Gastroesophageal sphincter (tissue), 4 donors: Measurements from ENCODE around the gene LEKR1. TPM values are rescaled to one million over a fixed set of nuclear protein-coding genes. Genes with fewer than 3 reads are reported as not detected.

Source experiments
- ATAC-seq: fragments of 150-250 bp; one replicate; pipeline ENCODE4 v1.9.1; 2016; ENCODE audit warnings: mild to moderate bottlenecking, moderate library complexity
- H3K27ac ChIP-seq, 4 donors: fragments of 200-600 bp; sonication (generic) in 3 of 4; 1 replicate in 3 of 4; 2 replicates in 1 of 4; pipeline ENCODE4 v1.5.1; 2016 to 2019
- H3K27me3 ChIP-seq: fragments of 200-600 bp; sonication (generic); one replicate; pipeline ENCODE4 v1.5.1; 2019
- H3K36me3 ChIP-seq, 2 donors: fragments of 200-600 bp; sonication (generic); one replicate each; pipeline ENCODE4 v1.5.1; 2019; ENCODE audit warnings: control low read depth in 1 of 2
- H3K4me1 ChIP-seq, 3 donors: fragments of 200-600 bp; sonication (generic); 1 replicate in 2 of 3; 2 replicates in 1 of 3; pipeline ENCODE4 v1.5.1; 2016 to 2019; ENCODE audit warnings: control low read depth in 2 of 3
- H3K4me3 ChIP-seq, 2 donors: fragments of 200-600 bp; sonication (generic); one replicate each; pipeline ENCODE4 v1.5.1; 2019; ENCODE audit warnings: mild to moderate bottlenecking in 1 of 2, moderate library complexity in 1 of 2
- H3K9me3 ChIP-seq, 3 donors: fragments of 200-600 bp; sonication (generic); one replicate each; pipeline ENCODE4 v1.5.1; 2017 to 2019; ENCODE audit warnings: control low read depth in 2 of 3
- CTCF ChIP-seq, 4 experiments: fragments of 200-600 bp in 2 of 4; fragments of 450-650 bp in 2 of 4; sonication (generic) in 1 of 4; IDR thresholded peaks; one replicate each; pipeline ENCODE4 v1.5.1; 2017 to 2019; ENCODE audit warnings: antibody characterized with exemption in 4 of 4, mild to moderate bottlenecking in 2 of 4, moderate library complexity in 2 of 4
- EP300 ChIP-seq: sonication (generic); formaldehyde crosslinking; IDR thresholded peaks from one replicate; pipeline ENCODE4 v1.6.1; 2017; ENCODE audit warnings: antibody characterized with exemption, mild to moderate bottlenecking
- POLR2A ChIP-seq, 2 donors: fragments of 450-650 bp; IDR thresholded peaks; one replicate each; pipeline ENCODE4 v1.6.1; 2017; ENCODE audit warnings: antibody characterized with exemption in 2 of 2, mild to moderate bottlenecking in 2 of 2, moderate library complexity in 1 of 2
- POLR2AphosphoS5 ChIP-seq: sonication (generic); formaldehyde crosslinking; IDR thresholded peaks from one replicate; pipeline ENCODE4 v1.6.1; 2017; ENCODE audit warnings: antibody characterized with exemption
- WGBS, 2 donors: methylation state at CpG; one replicate each; pipeline ENCODE4 v1.1.5; 2018; ENCODE audit warnings: low coverage in 1 of 2; 5-methylcytosine and 5-hydroxymethylcytosine counted together
- total RNA-seq, 4 donors: library from RNA; depleted of rRNA; stranded (reverse); fragments of >200 nt; gene quantifications; one replicate each; pipeline ENCODE4 v1.1.0, GENCODE V29; 2016

LEKR1 gene
- total RNA-seq, 4 donors from 2014 or later: 2.7 TPM; not detected in 3

GRCh38 chr3:156974931-156975330, 148.8 kb downstream of the LEKR1 start:
- Histone ChIP-seq H3K27me3 (no peaks in the 10 kb centered on the region), H3K36me3 (no peaks in the 10 kb centered on the region), H3K4me1 (no peaks in the 10 kb centered on the region), H3K27ac (no peak overlapping the region), H3K4me3 (no peak overlapping the region), H3K9me3 (no peaks in the 10 kb centered on the region)
- 80 to 100% methylated on average over 1 of the region's 1 CpG for WGBS, 2 donors
- TF ChIP-seq POLR2AphosphoS5 (no peak), CTCF (IDR thresholded peaks at IDR 0.05) (no peak), POLR2A (IDR thresholded peaks at IDR 0.05) (no peak), EP300 (no peak)
- no peak for ATAC-seq

GRCh38 chr3:156975721-156976120, 149.6 kb downstream of the LEKR1 start:
- ATAC-seq: no peak
- no peak overlapping the region for H3K4me3 ChIP-seq
- WGBS, 2 donors: 53 to 64% methylated on average over 1 of the region's 1 CpG

GRCh38 chr3:156976933-156977332, 150.8 kb downstream of the LEKR1 start:
- H3K27me3 ChIP-seq: no peaks in the 10 kb centered on the region
- WGBS, 2 donors: 83 to 89% methylated on average over 2 to 4 of the region's 4 CpGs
- H3K4me3 ChIP-seq: no peak overlapping the region
- no peaks in the 10 kb centered on the region for H3K36me3 ChIP-seq
- no peaks in the 10 kb centered on the region for H3K9me3 ChIP-seq
- H3K27ac ChIP-seq: no peak overlapping the region
- ATAC-seq: no peak
- TF ChIP-seq EP300: no peak
- TF ChIP-seq POLR2AphosphoS5: no peak
- TF ChIP-seq CTCF (IDR thresholded peaks at IDR 0.05): no peak
- no peak for TF ChIP-seq POLR2A (IDR thresholded peaks at IDR 0.05)
- H3K4me1 ChIP-seq: no peaks in the 10 kb centered on the region

More at GRCh38 chr3:156975721-156976120, 149.6 kb downstream of the LEKR1 start:
- H3K27me3 ChIP-seq: no peaks in the 10 kb centered on the region
- no peak for TF ChIP-seq EP300
- no peak for TF ChIP-seq CTCF (IDR thresholded peaks at IDR 0.05)
- TF ChIP-seq POLR2A (IDR thresholded peaks at IDR 0.05): no peak
- no peak for TF ChIP-seq POLR2AphosphoS5
- no peaks in the 10 kb centered on the region for H3K4me1 ChIP-seq
- no peaks in the 10 kb centered on the region for H3K36me3 ChIP-seq
- H3K27ac ChIP-seq: no peak overlapping the region
- H3K9me3 ChIP-seq: no peaks in the 10 kb centered on the region

- Histone ChIP-seq H3K27me3 (no peaks in the 10 kb centered on the region), H3K4me3 (no peak overlapping the region), H3K9me3 (no peaks in the 10 kb centered on the region), H3K36me3 (no peaks in the 10 kb centered on the region), H3K4me1 (no peaks in the 10 kb centered on the region), H3K27ac (no peak overlapping the region)
- TF ChIP-seq POLR2A (IDR thresholded peaks at IDR 0.05) (no peak), EP300 (no peak)
- 21 to 33% methylated on average over 2 of the region's 2 CpGs for WGBS, 2 donors
- no peak for ATAC-seq
Observed at GRCh38 chr3:156978481-156978961, 152.4 kb downstream of the LEKR1 start.

GRCh38 chr3:156981005-156981404, 154.9 kb downstream of the LEKR1 start:
- WGBS, 2 donors: 83 to 91% methylated on average over 3 of the region's 3 CpGs
- no peaks in the 10 kb centered on the region for H3K9me3 ChIP-seq
- no peaks in the 10 kb centered on the region for H3K36me3 ChIP-seq
- H3K27me3 ChIP-seq: no peaks in the 10 kb centered on the region
- no peak for ATAC-seq
- no peak overlapping the region for H3K27ac ChIP-seq
- H3K4me1 ChIP-seq: no peaks in the 10 kb centered on the region
- TF ChIP-seq CTCF (IDR thresholded peaks at IDR 0.05) (no peak), EP300 (no peak), POLR2AphosphoS5 (no peak), POLR2A (IDR thresholded peaks at IDR 0.05) (no peak)
- H3K4me3 ChIP-seq: no peak overlapping the region
